IgD-negative memory B cell (primary cell): ENCODE results near the gene RPL37A. TPM values are rescaled to one million over a fixed set of nuclear protein-coding genes. Genes with fewer than 3 reads are reported as not detected.
"Not testable (repeated sequence)": the region's sequence is repeated elsewhere in the genome, so short reads cannot be mapped to it uniquely, and the experiment has no call there.

ENCODE experiments used
- H3K27ac Mint-ChIP-seq, 3 donors: one replicate each; pipeline ENCODE4 v1.8.0; 2020 to 2022; ENCODE audit warnings: mild to moderate bottlenecking in 3 of 3, mixed read lengths in 3 of 3, moderate library complexity in 1 of 3
- H3K27me3 Mint-ChIP-seq: one replicate; pipeline ENCODE4 v1.8.0; 2021; ENCODE audit warnings: mixed read lengths
- H3K36me3 Mint-ChIP-seq: one replicate; pipeline ENCODE4 v1.8.0; 2020; ENCODE audit warnings: mild to moderate bottlenecking, mixed read lengths
- H3K4me1 Mint-ChIP-seq, 3 donors: one replicate each; pipeline ENCODE4 v1.8.0; 2020 to 2022; ENCODE audit warnings: mixed read lengths in 3 of 3, mild to moderate bottlenecking in 1 of 3
- H3K4me3 Mint-ChIP-seq, 4 donors: one replicate each; pipeline ENCODE4 v1.8.0; 2020 to 2022; ENCODE audit warnings: mild to moderate bottlenecking in 4 of 4, mixed read lengths in 4 of 4, moderate library complexity in 3 of 4
- H3K9me3 Mint-ChIP-seq, 3 donors: one replicate each; pipeline ENCODE4 v1.8.0; 2020 to 2021; ENCODE audit warnings: mixed read lengths in 3 of 3, mild to moderate bottlenecking in 1 of 3
- polyA plus RNA-seq: library from polyadenylated mRNA; unstranded; fragments of 300-500 nt; fragmentation: Illumina TruSeq; gene quantifications from one replicate; pipeline ENCODE4 v1.2.3, GENCODE V29; 2021

The RPL37A gene
- polyA plus RNA-seq, 1 donor from 2014 or later: 4,003 TPM

GRCh38 chr2:216518566-216519119 is 20.0 kb downstream of the RPL37A start:
- H3K27me3 Mint-ChIP-seq, H3K36me3 Mint-ChIP-seq, H3K27ac Mint-ChIP-seq, H3K4me1 Mint-ChIP-seq, H3K9me3 Mint-ChIP-seq, H3K4me3 Mint-ChIP-seq: not testable (repeated sequence)

GRCh38 chr2:216519154-216519762 is 20.6 kb downstream of the RPL37A start:
- peaks cover 4% of the 10 kb centered on the region for H3K36me3 Mint-ChIP-seq
- H3K27me3 Mint-ChIP-seq: no peaks in the 10 kb centered on the region
- peaks cover 0 to under 1% (median 0%) of the 10 kb centered on the region in 3 donors for H3K9me3 Mint-ChIP-seq
- H3K4me3 Mint-ChIP-seq: no peak overlapping the region
- no peaks in the 10 kb centered on the region for H3K4me1 Mint-ChIP-seq
- H3K27ac Mint-ChIP-seq: no peak overlapping the region

GRCh38 chr2:216520112-216520511 is 21.5 kb downstream of the RPL37A start:
- Mint-ChIP-seq H3K4me3 (no peak overlapping the region), H3K9me3 (peaks cover 0 to 4% (median 0%) of the 10 kb centered on the region in 3 donors), H3K27me3 (no peaks in the 10 kb centered on the region), H3K27ac (no peak overlapping the region), H3K4me1 (no peaks in the 10 kb centered on the region), H3K36me3 (peaks cover 6% of the 10 kb centered on the region)

- H3K4me1 Mint-ChIP-seq: no peaks in the 10 kb centered on the region
Observed at GRCh38 chr2:216522892-216523502, 24.4 kb downstream of the RPL37A start.

GRCh38 chr2:216525972-216526371 is 27.3 kb downstream of the RPL37A start:
- Mint-ChIP-seq H3K27ac (no peak overlapping the region), H3K4me1 (no peaks in the 10 kb centered on the region), H3K4me3 (no peak overlapping the region), H3K9me3 (peaks cover 0 to 4% (median 0%) of the 10 kb centered on the region in 3 donors), H3K27me3 (no peaks in the 10 kb centered on the region), H3K36me3 (peaks cover 3% of the 10 kb centered on the region)

More at GRCh38 chr2:216522892-216523502, 24.4 kb downstream of the RPL37A start:
- H3K27ac Mint-ChIP-seq: no peak overlapping the region
- peaks cover 6% of the 10 kb centered on the region for H3K36me3 Mint-ChIP-seq
- H3K27me3 Mint-ChIP-seq: no peaks in the 10 kb centered on the region
- H3K9me3 Mint-ChIP-seq: peaks cover 0 to 4% (median 0%) of the 10 kb centered on the region in 3 donors
- no peak overlapping the region for H3K4me3 Mint-ChIP-seq

- Mint-ChIP-seq H3K4me1 (no peaks in the 10 kb centered on the region), H3K36me3 (peaks cover 3% of the 10 kb centered on the region)
Observed at GRCh38 chr2:216526939-216527338, 28.3 kb downstream of the RPL37A start.

GRCh38 chr2:216527600-216527999 is 29.0 kb downstream of the RPL37A start:
- H3K4me1 Mint-ChIP-seq: no peaks in the 10 kb centered on the region
- no peaks in the 10 kb centered on the region for H3K27me3 Mint-ChIP-seq
- no peak overlapping the region for H3K4me3 Mint-ChIP-seq
- H3K9me3 Mint-ChIP-seq: peaks cover 0 to 4% (median 0%) of the 10 kb centered on the region in 3 donors
- no peak overlapping the region for H3K27ac Mint-ChIP-seq
- peaks cover 2% of the 10 kb centered on the region for H3K36me3 Mint-ChIP-seq

More at GRCh38 chr2:216526939-216527338, 28.3 kb downstream of the RPL37A start:
- Mint-ChIP-seq H3K27me3 (no peaks in the 10 kb centered on the region), H3K4me3 (no peak overlapping the region), H3K9me3 (peaks cover 0 to 4% (median 0%) of the 10 kb centered on the region in 3 donors), H3K27ac (no peak overlapping the region)

GRCh38 chr2:216532562-216532961 is 33.9 kb downstream of the RPL37A start:
- Mint-ChIP-seq H3K27me3 (peaks cover 11% of the 10 kb centered on the region), H3K36me3 (peaks cover 2% of the 10 kb centered on the region), H3K4me3 (no peak overlapping the region), H3K4me1 (peaks cover 0 to 1% (median 0%) of the 10 kb centered on the region in 3 donors), H3K27ac (no peak overlapping the region), H3K9me3 (no peaks in the 10 kb centered on the region)

- Mint-ChIP-seq H3K27me3 (peaks cover 16% of the 10 kb centered on the region), H3K27ac (no peak overlapping the region), H3K4me1 (peaks cover 0 to 1% (median 0%) of the 10 kb centered on the region in 3 donors), H3K4me3 (no peak overlapping the region), H3K9me3 (no peaks in the 10 kb centered on the region), H3K36me3 (peaks cover 2% of the 10 kb centered on the region)
Observed at GRCh38 chr2:216533609-216534008, 35.0 kb downstream of the RPL37A start.

- Mint-ChIP-seq H3K36me3 (peaks cover 2% of the 10 kb centered on the region), H3K27ac (no peak overlapping the region)
Observed at GRCh38 chr2:216534809-216535208, 36.2 kb downstream of the RPL37A start.

GRCh38 chr2:216535454-216535995 is 36.9 kb downstream of the RPL37A start:
- Mint-ChIP-seq H3K27ac (no peak overlapping the region), H3K9me3 (peaks cover 0 to 1% (median 0%) of the 10 kb centered on the region in 3 donors), H3K27me3 (peaks cover 17% of the 10 kb centered on the region), H3K4me3 (no peak overlapping the region), H3K4me1 (peaks cover 0 to 1% (median 0%) of the 10 kb centered on the region in 3 donors), H3K36me3 (peaks cover 2% of the 10 kb centered on the region)

More at GRCh38 chr2:216534809-216535208, 36.2 kb downstream of the RPL37A start:
- H3K27me3 Mint-ChIP-seq: peaks cover 16% of the 10 kb centered on the region
- peaks cover 0 to 1% (median 0%) of the 10 kb centered on the region in 3 donors for H3K9me3 Mint-ChIP-seq
- no peak overlapping the region for H3K4me3 Mint-ChIP-seq
- H3K4me1 Mint-ChIP-seq: peaks cover 0 to 1% (median 0%) of the 10 kb centered on the region in 3 donors

GRCh38 chr2:216536734-216537210 is 38.1 kb downstream of the RPL37A start:
- Mint-ChIP-seq H3K27me3 (peaks cover 17% of the 10 kb centered on the region), H3K36me3 (peaks cover 2% of the 10 kb centered on the region), H3K9me3 (peaks cover 0 to 1% (median 0%) of the 10 kb centered on the region in 3 donors), H3K27ac (no peak overlapping the region), H3K4me3 (no peak overlapping the region), H3K4me1 (peaks cover 0 to 1% (median 0%) of the 10 kb centered on the region in 3 donors)

GRCh38 chr2:216537366-216537765 is 38.7 kb downstream of the RPL37A start:
- Mint-ChIP-seq H3K9me3 (peaks cover 0 to 1% (median 0%) of the 10 kb centered on the region in 3 donors), H3K4me1 (peaks cover 0 to 1% (median 0%) of the 10 kb centered on the region in 3 donors), H3K36me3 (peaks cover 2% of the 10 kb centered on the region), H3K4me3 (no peak overlapping the region), H3K27me3 (peaks cover 17% of the 10 kb centered on the region), H3K27ac (no peak overlapping the region)

GRCh38 chr2:216538538-216538937 is 39.9 kb downstream of the RPL37A start:
- no peaks in the 10 kb centered on the region for H3K36me3 Mint-ChIP-seq
- H3K4me3 Mint-ChIP-seq: no peak overlapping the region
- H3K9me3 Mint-ChIP-seq: peaks cover 0 to 1% (median 0%) of the 10 kb centered on the region in 3 donors

GRCh38 chr2:216539120-216539519 is 40.5 kb downstream of the RPL37A start:
- Mint-ChIP-seq H3K9me3 (peaks cover 0 to 1% (median 0%) of the 10 kb centered on the region in 3 donors), H3K4me1 (peaks cover 0 to 1% (median 0%) of the 10 kb centered on the region in 3 donors), H3K27ac (no peak overlapping the region), H3K27me3 (peaks cover 15% of the 10 kb centered on the region), H3K36me3 (no peaks in the 10 kb centered on the region), H3K4me3 (no peak overlapping the region)

More at GRCh38 chr2:216538538-216538937, 39.9 kb downstream of the RPL37A start:
- H3K27ac Mint-ChIP-seq: no peak overlapping the region
- H3K4me1 Mint-ChIP-seq: peaks cover 0 to 1% (median 0%) of the 10 kb centered on the region in 3 donors
- peaks cover 16% of the 10 kb centered on the region for H3K27me3 Mint-ChIP-seq
